HG03469 (cell line): ENCODE results near the gene EYS.
"Not testable (repeated sequence)": the region's sequence is repeated elsewhere in the genome, so short reads cannot be mapped to it uniquely, and the experiment has no call there.

ENCODE experiments used
- ATAC-seq: cut with Tn5 transposase; IDR thresholded peaks from one replicate; pipeline ENCODE4 v1.9.1; 2021; ENCODE audit warnings: mild to moderate bottlenecking, moderate library complexity, moderate number of reproducible peaks; ENCODE audit not compliant: unreplicated experiment

Gene EYS

GRCh38 chr6:63941747-63942470 is 1765.1 kb downstream of the EYS start:
- ATAC-seq = no peak

DNA sequence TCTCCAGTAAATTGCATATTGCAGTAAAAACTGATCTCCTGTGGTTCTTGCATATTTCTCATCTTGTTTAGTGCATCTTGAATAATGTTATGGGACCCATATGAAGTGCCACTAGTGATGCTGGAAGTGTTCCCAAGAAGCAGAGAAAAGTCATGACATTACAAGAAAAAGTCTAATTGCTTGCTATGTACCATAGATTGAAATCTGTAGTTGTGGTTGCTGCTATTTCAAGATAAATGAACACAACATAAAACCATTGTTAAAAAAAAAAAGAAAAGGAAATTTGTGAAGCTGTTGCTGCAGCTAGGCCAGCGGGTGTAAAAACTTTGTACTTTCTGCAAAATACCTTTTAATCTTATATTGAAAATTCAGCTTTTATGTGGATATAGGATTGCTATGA is 1767.0 kb downstream of the EYS start:
- ATAC-seq = no peak

DNA sequence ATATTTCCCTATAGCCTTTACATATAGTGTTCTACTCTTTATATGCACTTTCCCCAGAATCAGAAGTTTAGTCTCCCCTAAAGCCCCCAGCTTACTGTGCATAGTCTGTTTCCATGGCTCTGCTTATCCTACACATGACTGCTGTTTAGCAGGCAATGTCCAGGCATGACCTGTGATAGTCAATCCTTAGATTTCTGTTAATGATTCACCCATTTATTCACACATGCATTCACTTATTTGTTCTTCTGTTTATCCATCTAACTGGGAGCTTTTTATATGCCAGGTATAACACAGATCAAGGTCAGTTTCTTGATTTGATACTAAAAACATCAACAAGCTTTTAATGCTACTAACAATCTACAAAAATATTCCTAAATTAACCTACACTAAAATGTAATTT is 1770.6 kb downstream of the EYS start:
- no peak for ATAC-seq

- ATAC-seq = no peak
These were observed 1771.3 kb downstream of the EYS start for GRCh38 chr6:63935732-63936131.

DNA sequence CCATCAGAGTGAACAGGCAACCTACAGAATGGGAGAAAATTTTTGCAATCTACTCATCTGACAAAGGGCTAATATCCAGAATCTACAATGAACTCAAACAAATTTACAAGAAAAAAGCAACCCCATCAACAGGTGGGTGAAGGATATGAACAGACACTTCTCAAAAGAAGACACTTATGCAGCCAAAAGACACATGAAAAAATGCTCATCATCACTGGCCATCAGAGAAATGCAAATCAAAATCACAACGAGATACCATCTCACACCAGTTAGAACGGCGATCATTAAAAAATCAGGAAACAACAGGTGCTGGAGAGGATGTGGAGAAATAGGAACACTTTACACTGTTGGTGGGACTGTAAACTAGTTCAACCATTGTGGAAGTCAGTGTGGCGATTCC is 1773.1 kb downstream of the EYS start:
- ATAC-seq = not testable (repeated sequence)

- ATAC-seq = no peak
These were observed 1776.2 kb downstream of the EYS start for GRCh38 chr6:63930848-63931247.

DNA sequence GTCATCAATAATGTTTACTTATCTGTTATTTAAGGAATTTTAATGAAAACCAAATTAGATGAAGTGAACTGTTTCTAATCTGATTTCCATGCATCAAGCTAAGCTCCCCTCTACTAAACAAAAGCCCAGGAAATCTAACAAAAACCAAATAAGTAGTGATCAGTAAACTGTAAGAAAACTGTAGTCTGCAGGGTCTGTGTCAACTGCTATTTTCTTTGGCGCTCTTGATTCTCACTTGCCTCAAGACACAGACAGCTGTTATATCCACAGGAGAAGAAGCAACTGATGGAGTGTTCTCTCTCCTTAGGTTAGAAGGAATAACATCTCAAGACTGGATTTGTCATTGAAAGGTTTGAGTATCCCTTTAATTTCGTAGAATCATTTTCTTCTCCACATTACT is 1777.9 kb downstream of the EYS start:
- no peak for ATAC-seq

DNA sequence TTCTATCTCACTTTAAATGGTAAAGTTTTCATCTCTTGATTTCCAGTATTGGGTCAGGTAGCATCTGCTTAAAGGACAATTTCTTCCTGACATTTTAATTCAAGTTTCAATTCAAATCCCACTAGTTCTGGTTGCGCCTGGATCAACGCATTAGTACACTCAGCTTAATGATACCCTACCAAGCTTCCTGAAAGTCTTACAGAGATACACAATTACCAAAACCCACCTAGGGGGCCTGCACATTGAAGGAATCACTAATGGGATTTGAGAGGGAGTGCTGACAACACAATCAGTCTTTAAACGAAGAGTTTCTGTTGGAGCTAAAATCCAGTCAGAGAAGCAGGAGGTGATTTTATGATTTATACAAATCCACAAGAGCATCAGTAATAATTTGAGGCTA is 1778.4 kb downstream of the EYS start:
- no peak for ATAC-seq

DNA sequence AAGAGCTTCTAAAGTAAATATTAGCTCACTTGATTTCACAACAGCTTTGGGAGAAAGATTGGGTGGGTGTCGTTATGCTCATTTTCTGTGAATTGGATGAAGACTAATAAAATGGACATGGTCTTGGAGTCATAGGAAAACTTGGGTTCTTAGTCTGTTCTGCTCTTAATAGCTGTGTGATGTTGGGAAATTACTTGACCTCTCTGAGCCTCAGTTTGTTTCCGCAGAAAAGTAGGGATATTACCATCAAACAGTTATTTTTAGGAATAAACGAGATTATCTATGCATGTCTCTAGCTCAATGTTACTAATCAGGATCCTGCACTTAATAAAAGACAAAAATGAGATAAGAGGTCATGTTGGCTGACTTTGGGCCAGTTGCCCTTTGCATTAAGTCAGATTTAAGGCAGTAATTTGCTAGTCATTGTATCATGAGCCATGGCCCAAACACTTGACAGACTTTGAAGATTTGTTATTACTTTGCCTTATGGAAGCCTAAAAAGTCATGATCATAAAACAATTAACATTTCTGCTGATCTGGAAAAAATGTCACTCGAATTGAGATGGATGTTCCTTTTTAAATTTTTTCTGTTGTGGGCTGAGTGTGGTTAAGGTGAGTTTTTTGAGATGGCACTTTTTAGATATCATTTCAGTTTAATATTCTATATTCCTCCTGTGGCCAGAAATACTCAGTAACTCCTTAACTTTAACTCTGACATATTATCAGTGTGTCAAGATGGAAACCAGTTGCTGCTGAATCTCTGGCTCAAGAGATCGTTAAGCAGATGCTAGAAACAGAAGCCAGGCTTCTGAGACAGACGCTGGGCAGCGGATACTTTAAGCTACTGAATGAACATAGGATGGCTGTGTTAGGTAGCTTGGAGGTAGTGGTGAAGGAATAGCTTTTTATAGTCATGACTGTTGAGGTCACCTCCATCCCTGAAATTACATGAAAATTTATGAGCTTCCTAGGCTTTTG is 1779.8 kb downstream of the EYS start:
- ATAC-seq = no peak

DNA sequence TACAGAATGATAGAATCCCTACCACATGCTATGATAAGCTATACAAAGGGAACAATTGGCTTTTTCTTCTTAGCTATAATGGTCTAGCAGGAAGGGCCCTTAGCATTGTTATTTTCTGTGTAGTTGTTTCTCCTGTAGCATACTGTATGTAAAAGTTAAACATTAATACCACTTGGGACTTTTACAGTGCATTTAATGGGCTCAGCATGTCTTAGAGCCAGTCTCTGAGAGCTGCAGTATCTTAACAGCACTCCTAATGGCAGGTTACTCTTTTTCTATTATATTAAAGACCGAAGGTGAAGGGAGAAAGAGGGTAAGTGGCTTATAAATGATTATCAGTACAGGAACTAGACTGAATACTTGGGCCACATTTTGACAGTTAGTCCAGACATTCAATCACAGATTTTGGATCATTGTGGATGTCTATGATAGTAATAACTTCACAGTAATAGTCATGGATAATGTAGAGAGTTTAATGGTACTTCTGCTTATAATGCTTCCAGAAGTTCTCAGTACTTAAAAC is 1780.7 kb downstream of the EYS start:
- ATAC-seq = no peak

DNA sequence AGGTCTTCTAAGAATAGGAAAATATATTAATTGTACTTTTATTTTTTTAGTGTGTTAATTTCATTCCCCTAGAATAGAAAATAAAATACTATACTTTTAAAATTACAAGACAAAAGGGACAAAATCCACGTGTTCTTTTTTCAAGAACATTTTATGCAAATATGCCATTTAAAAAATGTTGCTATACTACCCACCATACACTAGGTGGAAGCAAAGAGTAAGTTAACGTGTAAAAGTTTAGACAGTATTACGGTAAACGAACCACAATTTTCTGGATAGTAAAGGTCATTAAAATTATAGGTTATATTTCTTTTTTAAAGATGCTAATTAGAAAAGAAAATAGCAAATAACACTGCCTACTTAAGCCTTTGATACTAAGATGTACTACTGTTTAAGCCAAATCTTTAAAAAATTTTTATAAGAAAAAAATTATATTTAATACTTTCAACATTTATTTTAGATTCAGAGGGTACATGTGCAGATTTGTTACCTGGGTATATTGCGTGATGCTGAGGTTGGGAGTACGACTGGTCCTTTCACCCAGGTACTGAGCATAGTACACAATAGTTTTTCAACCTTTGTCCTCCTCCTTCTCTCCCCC is 1783.8 kb downstream of the EYS start:
- ATAC-seq = peak; percentile 85

DNA sequence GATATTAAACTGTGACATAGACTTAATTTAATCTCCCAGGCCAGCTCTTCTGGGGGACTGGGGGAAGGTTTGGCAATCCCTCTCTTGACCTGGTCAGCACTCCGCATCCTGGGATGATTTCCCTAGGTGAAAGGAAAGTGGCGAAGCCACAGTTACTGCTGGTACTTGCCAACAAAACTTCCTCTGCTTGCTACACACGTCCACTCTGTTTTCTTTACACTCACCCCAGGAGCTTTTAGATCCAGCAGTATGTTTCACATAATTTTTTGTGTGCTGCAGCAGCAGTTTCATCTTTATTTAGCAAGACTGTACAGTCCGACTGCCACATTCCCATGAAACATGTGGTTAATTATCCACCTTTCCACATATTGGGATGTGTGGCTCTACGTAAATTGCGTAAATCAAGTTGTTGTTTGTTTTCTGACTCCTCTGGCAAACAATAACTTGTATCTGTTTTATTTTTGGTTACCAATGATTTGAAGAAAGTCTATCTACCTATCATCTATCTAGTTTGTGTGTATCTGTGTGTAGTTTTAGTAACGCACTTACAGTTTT is 1787.4 kb downstream of the EYS start:
- ATAC-seq = no peak

GRCh38 chr6:63912887-63913286 is 1794.1 kb downstream of the EYS start:
- no peak for ATAC-seq

GRCh38 chr6:63910863-63911551 is 1796.0 kb downstream of the EYS start:
- ATAC-seq = no peak

GRCh38 chr6:63904650-63905248 is 1802.3 kb downstream of the EYS start:
- ATAC-seq = no peak

GRCh38 chr6:63899550-63899949 is 1807.5 kb downstream of the EYS start:
- ATAC-seq = no peak

GRCh38 chr6:63897952-63898351 is 1809.1 kb downstream of the EYS start:
- ATAC-seq = no peak

GRCh38 chr6:63897459-63897858 is 1809.6 kb downstream of the EYS start:
- no peak for ATAC-seq

GRCh38 chr6:63888416-63888815 is 1818.6 kb downstream of the EYS start:
- ATAC-seq = no peak

DNA sequence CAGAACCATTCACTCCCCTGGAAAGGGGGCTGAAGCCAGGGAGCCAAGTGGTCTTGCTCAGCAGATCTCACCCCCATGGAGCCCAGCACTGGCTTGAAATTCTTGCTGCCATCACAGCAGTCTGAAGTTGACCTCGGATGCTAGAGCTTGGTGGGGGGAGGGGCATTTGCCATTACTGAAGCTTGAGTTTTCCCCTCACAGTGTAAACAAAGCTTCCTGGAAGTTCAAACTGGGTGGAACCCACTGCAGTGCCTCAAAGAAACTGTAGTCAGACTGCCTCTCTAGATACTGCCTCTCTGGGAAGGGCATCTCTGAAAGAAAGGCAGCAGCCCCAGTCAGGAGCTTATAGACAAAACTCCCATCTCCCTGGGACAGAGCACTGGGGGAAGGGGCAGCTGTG is 1819.2 kb downstream of the EYS start:
- ATAC-seq = not testable (repeated sequence)
